Measurements from ENCODE around the gene KLHDC9.
"Not testable (repeated sequence)": the region's sequence is repeated elsewhere in the genome, so short reads cannot be mapped to it uniquely, and the experiment has no call there.

The KLHDC9 gene

GRCh38 chr1:161115132-161115711 lies 17.1 kb downstream of the KLHDC9 start:
- no peaks in the 10 kb centered on the region for H3K36me3 ChIP-seq (ENCODE audit: control insufficient read depth, insufficient read depth, low read length)
- no peak overlapping the region for H3K23ac ChIP-seq (ENCODE audit: low read length)
- no peak overlapping the region for H3K4me3 ChIP-seq (ENCODE audit: low read length)
- peaks cover 49% of the 10 kb centered on the region for H3K79me2 ChIP-seq (ENCODE audit: control insufficient read depth, insufficient read depth, low read length)
- H3K9ac ChIP-seq (ENCODE audit: low read length) = no peak overlapping the region
- no peak overlapping the region for H3K56ac ChIP-seq (ENCODE audit: low read length)
- no peak overlapping the region for H4K5ac ChIP-seq (ENCODE audit: low read length)
- no peak overlapping the region for H3K4me2 ChIP-seq (ENCODE audit: low read length)
- DNase-seq = peak; percentile 46
- no peak overlapping the region for H2BK15ac ChIP-seq (replicated peaks; ENCODE audit: low read depth)
- no peak overlapping the region for H3K18ac ChIP-seq (ENCODE audit: low read length)
- H4K8ac ChIP-seq (ENCODE audit: low read depth, low read length) = no peak overlapping the region
- no peaks in the 10 kb centered on the region for H3K27me3 ChIP-seq (ENCODE audit: insufficient read depth, low read length, poor library complexity)
- peaks cover 9% of the 10 kb centered on the region for H3K4me1 ChIP-seq (ENCODE audit: control insufficient read depth, low read depth, low read length)
- H3K27ac ChIP-seq (ENCODE audit: low read depth, low read length) = no peak overlapping the region
- no peak overlapping the region for H2AK5ac ChIP-seq (ENCODE audit: low read length)
- WGBS (ENCODE audit: extremely low coverage, insufficient coverage, low lambda C conversion rate) = no CpG with 5 or more reads among the region's 12 CpGs
- no peak overlapping the region for H2BK5ac ChIP-seq (ENCODE audit: low read length)
- no peak overlapping the region for H3K4ac ChIP-seq (ENCODE audit: low read depth, low read length)
- no peak overlapping the region for H2BK120ac ChIP-seq (ENCODE audit: low read depth, low read length)
- peaks cover 10% of the 10 kb centered on the region for H3K79me1 ChIP-seq (ENCODE audit: low read length)

GRCh38 chr1:161115961-161116360 lies 17.8 kb downstream of the KLHDC9 start:
- H4K8ac ChIP-seq (ENCODE audit: low read depth, low read length); H3K4me3 ChIP-seq (ENCODE audit: low read length); H3K9ac ChIP-seq (ENCODE audit: low read length); H2BK120ac ChIP-seq (ENCODE audit: low read depth, low read length); H2BK15ac ChIP-seq (replicated peaks; ENCODE audit: low read depth); H3K36me3 ChIP-seq (ENCODE audit: control insufficient read depth, insufficient read depth, low read length); H3K56ac ChIP-seq (ENCODE audit: low read length); H3K18ac ChIP-seq (ENCODE audit: low read length); H3K23ac ChIP-seq (ENCODE audit: low read length); H4K5ac ChIP-seq (ENCODE audit: low read length); H2BK5ac ChIP-seq (ENCODE audit: low read length); H2AK5ac ChIP-seq (ENCODE audit: low read length); H3K4ac ChIP-seq (ENCODE audit: low read depth, low read length); H3K4me2 ChIP-seq (ENCODE audit: low read length); H3K27ac ChIP-seq (ENCODE audit: low read depth, low read length); H3K4me1 ChIP-seq (ENCODE audit: control insufficient read depth, low read depth, low read length); DNase-seq; H3K27me3 ChIP-seq (ENCODE audit: insufficient read depth, low read length, poor library complexity): not testable (repeated sequence)
- H3K79me2 ChIP-seq (ENCODE audit: control insufficient read depth, insufficient read depth, low read length) = peaks cover 49% of the 10 kb centered on the region
- peaks cover 10% of the 10 kb centered on the region for H3K79me1 ChIP-seq (ENCODE audit: low read length)
- WGBS (ENCODE audit: extremely low coverage, insufficient coverage, low lambda C conversion rate) = no CpG with 5 or more reads among the region's 6 CpGs

- Histone ChIP-seq H3K79me2 (ENCODE audit: control insufficient read depth, insufficient read depth, low read length) (peaks cover 46% of the 10 kb centered on the region), H3K56ac (ENCODE audit: low read length) (peak within 1 kb of the TSS; percentile 98), H3K18ac (ENCODE audit: low read length) (peak within 1 kb of the TSS; percentile 62), H2BK5ac (ENCODE audit: low read length) (peak within 1 kb of the TSS; percentile 24), H4K8ac (ENCODE audit: low read depth, low read length) (no peak within 1 kb of the TSS), H3K36me3 (ENCODE audit: control insufficient read depth, insufficient read depth, low read length) (peaks cover 16% of the 10 kb centered on the region), H3K9ac (ENCODE audit: low read length) (peak within 1 kb of the TSS; percentile 88), H2AK5ac (ENCODE audit: low read length) (peak within 1 kb of the TSS; percentile 24), H2BK120ac (ENCODE audit: low read depth, low read length) (no peak within 1 kb of the TSS), H4K5ac (ENCODE audit: low read length) (no peak within 1 kb of the TSS), H3K27me3 (ENCODE audit: insufficient read depth, low read length, poor library complexity) (no peaks in the 10 kb centered on the region), H3K4me3 (ENCODE audit: low read length) (peak within 1 kb of the TSS; percentile 97), H2BK15ac (replicated peaks; ENCODE audit: low read depth) (no peak within 1 kb of the TSS), H3K27ac (ENCODE audit: low read depth, low read length) (peak within 1 kb of the TSS; percentile 92), H3K4me1 (ENCODE audit: control insufficient read depth, low read depth, low read length) (peaks cover 9% of the 10 kb centered on the region), H3K4me2 (ENCODE audit: low read length) (peak within 1 kb of the TSS; percentile 96), H3K79me1 (ENCODE audit: low read length) (peaks cover 14% of the 10 kb centered on the region), H3K4ac (ENCODE audit: low read depth, low read length) (no peak within 1 kb of the TSS), H3K23ac (ENCODE audit: low read length) (peak within 1 kb of the TSS; percentile 92)
- peak; percentile 95 for DNase-seq
- no CpG with 5 or more reads among the region's 58 CpGs for WGBS (ENCODE audit: extremely low coverage, insufficient coverage, low lambda C conversion rate)
Observed at GRCh38 chr1:161117759-161118581, 19.8 kb downstream of the KLHDC9 start, which contains the start of the genes NIT1 and PFDN2. NIT1 (plus strand) TSS chr1:161118105; CDS start chr1:161118177, 72 bp downstream. PFDN2 (minus strand) TSS chr1:161118037; CDS start chr1:161118026, 11 bp downstream.

- Histone ChIP-seq H3K18ac (ENCODE audit: low read length) (no peak overlapping the region), H2AK5ac (ENCODE audit: low read length) (no peak overlapping the region), H3K27ac (ENCODE audit: low read depth, low read length) (no peak overlapping the region), H2BK5ac (ENCODE audit: low read length) (no peak overlapping the region), H2BK15ac (replicated peaks; ENCODE audit: low read depth) (no peak overlapping the region), H2BK120ac (ENCODE audit: low read depth, low read length) (no peak overlapping the region), H4K5ac (ENCODE audit: low read length) (no peak overlapping the region), H3K4me1 (ENCODE audit: control insufficient read depth, low read depth, low read length) (peaks cover 9% of the 10 kb centered on the region), H3K4ac (ENCODE audit: low read depth, low read length) (no peak overlapping the region), H3K79me1 (ENCODE audit: low read length) (peaks cover 14% of the 10 kb centered on the region), H3K79me2 (ENCODE audit: control insufficient read depth, insufficient read depth, low read length) (peaks cover 35% of the 10 kb centered on the region), H3K23ac (ENCODE audit: low read length) (no peak overlapping the region), H3K9ac (ENCODE audit: low read length) (peak overlapping the region; percentile 88), H3K36me3 (ENCODE audit: control insufficient read depth, insufficient read depth, low read length) (peaks cover 21% of the 10 kb centered on the region), H3K4me2 (ENCODE audit: low read length) (peak overlapping the region; percentile 96), H3K56ac (ENCODE audit: low read length) (peak overlapping the region; percentile 94), H3K27me3 (ENCODE audit: insufficient read depth, low read length, poor library complexity) (no peaks in the 10 kb centered on the region), H4K8ac (ENCODE audit: low read depth, low read length) (no peak overlapping the region), H3K4me3 (ENCODE audit: low read length) (no peak overlapping the region)
- DNase-seq = peak; percentile 97
- no CpG with 5 or more reads among the region's 10 CpGs for WGBS (ENCODE audit: extremely low coverage, insufficient coverage, low lambda C conversion rate)
Observed at GRCh38 chr1:161119092-161119903, 21.1 kb downstream of the KLHDC9 start.

GRCh38 chr1:161121042-161121650 lies 23.0 kb downstream of the KLHDC9 start:
- no peak overlapping the region for H3K18ac ChIP-seq (ENCODE audit: low read length)
- H3K27ac ChIP-seq (ENCODE audit: low read depth, low read length) = no peak overlapping the region
- no peak overlapping the region for H3K23ac ChIP-seq (ENCODE audit: low read length)
- no peak overlapping the region for H3K9ac ChIP-seq (ENCODE audit: low read length)
- H3K56ac ChIP-seq (ENCODE audit: low read length) = no peak overlapping the region
- H2AK5ac ChIP-seq (ENCODE audit: low read length) = no peak overlapping the region
- H3K4me3 ChIP-seq (ENCODE audit: low read length) = no peak overlapping the region
- peaks cover 9% of the 10 kb centered on the region for H3K4me1 ChIP-seq (ENCODE audit: control insufficient read depth, low read depth, low read length)
- H2BK120ac ChIP-seq (ENCODE audit: low read depth, low read length) = no peak overlapping the region
- H4K5ac ChIP-seq (ENCODE audit: low read length) = no peak overlapping the region
- no peak overlapping the region for H3K4me2 ChIP-seq (ENCODE audit: low read length)
- H2BK15ac ChIP-seq (replicated peaks; ENCODE audit: low read depth) = no peak overlapping the region
- DNase-seq = no peak
- H3K79me1 ChIP-seq (ENCODE audit: low read length) = peaks cover 17% of the 10 kb centered on the region
- no peak overlapping the region for H4K8ac ChIP-seq (ENCODE audit: low read depth, low read length)
- no peak overlapping the region for H2BK5ac ChIP-seq (ENCODE audit: low read length)
- H3K4ac ChIP-seq (ENCODE audit: low read depth, low read length) = no peak overlapping the region
- H3K27me3 ChIP-seq (ENCODE audit: insufficient read depth, low read length, poor library complexity) = no peaks in the 10 kb centered on the region
- H3K79me2 ChIP-seq (ENCODE audit: control insufficient read depth, insufficient read depth, low read length) = peaks cover 25% of the 10 kb centered on the region
- WGBS (ENCODE audit: extremely low coverage, insufficient coverage, low lambda C conversion rate) = no CpG with 5 or more reads among the region's 3 CpGs
- peaks cover 25% of the 10 kb centered on the region for H3K36me3 ChIP-seq (ENCODE audit: control insufficient read depth, insufficient read depth, low read length)
